HepG2 (cell line): ENCODE data around the gene CCDC116. TPM values are rescaled to one million over a fixed set of nuclear protein-coding genes. Genes with fewer than 3 reads are reported as not detected.

ENCODE experiments used
- ATF7-NPFF ChIP-seq: sonication (generic); formaldehyde crosslinking; IDR thresholded peaks from 2 replicates; pipeline ENCODE4 v1.8.1; 2023; ENCODE audit warnings: mild to moderate bottlenecking, low read depth, missing genetic modification reagents, moderate library complexity
- HDAC2 ChIP-seq: sonication (generic); formaldehyde crosslinking; IDR thresholded peaks from 2 replicates; pipeline ENCODE4 v1.4.0; 2020; ENCODE audit warnings: missing genetic modification reagents
- HMG20B ChIP-seq: conservative IDR thresholded peaks from 2 replicates; pipeline ENCODE4 v1.6.1; 2016; ENCODE audit warnings: missing genetic modification reagents, missing compliant biosample characterization
- HNF4G ChIP-seq, 2 experiments: sonication (generic) in 1 of 2; formaldehyde crosslinking in 1 of 2; IDR thresholded peaks; 2 replicates each; pipeline versions ENCODE4 v1.4.0 to v1.6.1; 2011 to 2020; ENCODE audit warnings: borderline replicate concordance in 2 of 2, low read depth in 2 of 2, mild to moderate bottlenecking in 2 of 2, low read length in 1 of 2, missing genetic modification reagents in 1 of 2, moderate library complexity in 1 of 2
- HOMEZ ChIP-seq: IDR thresholded peaks from 2 replicates; pipeline ENCODE4 v1.6.1; 2016; ENCODE audit warnings: low read depth
- HOXA3 ChIP-seq: sonication (generic); formaldehyde crosslinking; IDR thresholded peaks from 2 replicates; pipeline ENCODE4 v1.5.0; 2020; ENCODE audit warnings: missing genetic modification reagents
- IRF1 ChIP-seq: sonication (generic); formaldehyde crosslinking; IDR thresholded peaks from 2 replicates; pipeline ENCODE4 v1.4.0; 2020; ENCODE audit warnings: low read depth, mild to moderate bottlenecking, missing genetic modification reagents
- KDM2A ChIP-seq: sonication (generic); formaldehyde crosslinking; IDR thresholded peaks from 2 replicates; pipeline ENCODE4 v1.4.0; 2020; ENCODE audit warnings: low read depth, missing genetic modification reagents, borderline replicate concordance
- KLF9 ChIP-seq: IDR thresholded peaks from 2 replicates; pipeline ENCODE4 v1.6.1; 2016; ENCODE audit warnings: low read depth
- LBX2 ChIP-seq: sonication (generic); formaldehyde crosslinking; IDR thresholded peaks from 2 replicates; pipeline ENCODE4 v1.5.0; 2020; ENCODE audit warnings: missing genetic modification reagents, mild to moderate bottlenecking, borderline replicate concordance
- MED8 ChIP-seq: sonication (generic); formaldehyde crosslinking; IDR thresholded peaks from 2 replicates; pipeline ENCODE4 v1.8.1; 2023; ENCODE audit warnings: mild to moderate bottlenecking, missing genetic modification reagents; ENCODE audit not compliant: insufficient replicate concordance
- RAD51 ChIP-seq: fragments of 450-650 bp; IDR thresholded peaks from 2 replicates; pipeline ENCODE4 v1.6.1; 2016; ENCODE audit warnings: borderline replicate concordance
- RELA ChIP-seq: sonication (generic); formaldehyde crosslinking; IDR thresholded peaks from 2 replicates; pipeline ENCODE4 v1.4.0; 2020; ENCODE audit warnings: missing genetic modification reagents
- REST ChIP-seq, 2 experiments: IDR thresholded peaks; 2 replicates each; pipeline ENCODE4 v1.6.1; 2011 to 2012; ENCODE audit warnings: low read length in 2 of 2, borderline replicate concordance in 1 of 2, low read depth in 1 of 2, mild to moderate bottlenecking in 1 of 2, moderate library complexity in 1 of 2
- ZFX ChIP-seq: sonication (generic); formaldehyde crosslinking; IDR thresholded peaks from 2 replicates; pipeline ENCODE4 v1.4.0; 2020; ENCODE audit warnings: mild to moderate bottlenecking, low read depth, missing genetic modification reagents, moderate library complexity
- ZIK1 ChIP-seq: sonication (generic); formaldehyde crosslinking; IDR thresholded peaks from 2 replicates; pipeline ENCODE4 v1.5.0; 2020; ENCODE audit warnings: mild to moderate bottlenecking, low read depth, missing genetic modification reagents, borderline replicate concordance
- ZNF296 ChIP-seq: sonication (generic); formaldehyde crosslinking; conservative IDR thresholded peaks from 2 replicates; pipeline ENCODE4 v1.5.0; 2020; ENCODE audit warnings: mild to moderate bottlenecking, missing genetic modification reagents
- ZNF598 ChIP-seq: sonication (generic); formaldehyde crosslinking; IDR thresholded peaks from 2 replicates; pipeline ENCODE4 v1.5.1; 2020; ENCODE audit warnings: mild to moderate bottlenecking, missing genetic modification reagents, borderline replicate concordance
- polyA plus RNA-seq, 8 experiments: library from polyadenylated mRNA; depleted of rRNA in 3 of 8; stranded (reverse) in 7 of 8; unstranded in 1 of 8; fragments of >200 nt; fragmentation: Illumina TruSeq in 4 of 8; extraction: Trizol in 4 of 8; gene quantifications; 2 replicates each; pipeline versions ENCODE4 v1.2.1 to v1.2.3, GENCODE V29; 2011 to 2016; ENCODE audit warnings: low read depth in 4 of 8, missing spikeins in 1 of 8, mixed read lengths in 1 of 8; ENCODE audit not compliant: insufficient read depth in 1 of 8
- total RNA-seq, 5 experiments: library from RNA; depleted of rRNA; stranded (reverse); fragments of >200 nt; fragmentation: Illumina TruSeq; extraction: Trizol; gene quantifications; 2 replicates each; pipeline ENCODE4 v1.2.3, GENCODE V29; 2016; ENCODE audit warnings: low read depth in 1 of 5

Gene CCDC116
- total and polyA plus RNA-seq, 2 of the 13 experiments (the other 11 are each of a cell fraction or from before 2014, with no cell fraction given), result 0.15 to 0.33 TPM

GRCh38 chr22:21642584-21643448 lies 10.3 kb downstream of the CCDC116 start (continued):
- TF ChIP-seq REST (IDR thresholded peaks at IDR 0.05; ENCODE audit: borderline replicate concordance in 1 of 2, low read depth in 1 of 2, low read length in 2 of 2) (no peak), HMG20B (CRISPR knock-in tag) (no peak), ZNF598 (CRISPR knock-in tag) (no peak), ATF7-NPFF (CRISPR knock-in tag) (no peak), KDM2A (peak; percentile 49; the same call in 1 of the 2 replicates), KLF9 (CRISPR knock-in tag) (no peak), ZIK1 (no peak), RELA (CRISPR knock-in tag) (no peak), IRF1 (CRISPR knock-in tag) (no peak), HOXA3 (CRISPR knock-in tag) (no peak), HDAC2 (CRISPR knock-in tag) (0 out of 2 replicates have a peak, but pooled peaks have one; percentile 27), HNF4G (IDR thresholded peaks at IDR 0.05; ENCODE audit: borderline replicate concordance, low read depth, low read length) (no peak), HNF4G (CRISPR knock-in tag; IDR thresholded peaks at IDR 0.05; ENCODE audit: borderline replicate concordance, low read depth) (no peak), MED8 (CRISPR knock-in tag) (peak; percentile 21), RAD51 (no peak), LBX2 (no peak), ZFX (CRISPR knock-in tag) (peak; percentile 8; the same call in 1 of the 2 replicates), ZNF296 (CRISPR knock-in tag) (no peak), HOMEZ (CRISPR knock-in tag) (no peak)
